ENCODE measurements around the gene NUP93. TPM values are rescaled to one million over a fixed set of nuclear protein-coding genes. Genes with fewer than 3 reads are reported as not detected.

Gene NUP93
- total and polyA plus RNA-seq, 2 donors (not counting 3 experiments of a cell fraction or from before 2014, with no cell fraction given), result 62.3 to 124 TPM

DNA sequence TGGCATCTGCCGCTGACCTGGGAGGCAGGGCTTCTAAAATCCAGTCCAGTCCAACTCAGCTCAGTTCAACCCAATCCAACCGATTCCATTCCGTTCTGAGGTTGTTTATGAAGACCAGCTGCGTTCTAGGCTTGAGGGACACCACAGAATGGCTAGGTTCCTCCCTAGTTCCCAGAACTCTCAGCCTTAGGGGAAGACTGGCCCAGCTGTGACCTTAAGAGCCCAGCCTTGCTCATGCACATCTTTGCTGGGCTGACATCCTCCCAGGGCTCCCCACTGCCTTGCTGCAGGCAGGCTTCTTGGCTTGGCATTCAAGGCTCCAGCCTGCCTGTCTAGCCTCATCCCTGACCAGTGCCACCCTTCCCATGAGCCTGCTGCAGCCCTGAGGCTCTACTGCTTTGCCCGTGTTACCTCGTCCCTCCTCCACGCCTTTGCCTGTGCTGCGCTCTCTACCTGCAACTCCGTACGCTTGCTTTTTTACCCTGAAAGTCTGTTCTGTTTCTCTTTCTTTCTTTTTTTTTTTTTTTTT is 143.0 kb downstream of the NUP93 start:
- CTCF ChIA-PET, result no interaction called here
- Histone ChIP-seq H3K4me1 (ENCODE audit: control insufficient read depth, extremely low read depth, insufficient read depth, low read length) (no peaks in the 10 kb centered on the region), H2AFZ (ENCODE audit: low read depth, low read length) (no peak overlapping the region), H3K9me3 (replicated peaks; ENCODE audit: control insufficient read depth, insufficient read depth, low read length) (no peaks in the 10 kb centered on the region), H3K9ac (replicated peaks; ENCODE audit: extremely low read depth, insufficient read depth, low read length) (no peak overlapping the region), H3K27ac (ENCODE audit: insufficient read depth, low read depth, low read length) (no peak overlapping the region), H4K20me1 (replicated peaks; ENCODE audit: control insufficient read depth, extremely low read depth, insufficient read depth, low read length) (no peaks in the 10 kb centered on the region), H3K4me3 (replicated peaks in 1 of 3; ENCODE audit: insufficient read depth in 1 of 3, low read depth in 1 of 3, low read length in 3 of 3) (no peak overlapping the region), H3K4me2 (ENCODE audit: insufficient read depth, low read length) (no peak overlapping the region), H3K79me2 (ENCODE audit: control insufficient read depth, insufficient read depth, low read length) (no peaks in the 10 kb centered on the region), H3K27me3 (ENCODE audit: control insufficient read depth in 2 of 2, insufficient read depth in 2 of 2, low read length in 2 of 2) (no peaks in the 10 kb centered on the region), H3K9me1 (replicated peaks; ENCODE audit: control insufficient read depth, extremely low read depth, insufficient read depth, low read length) (no peaks in the 10 kb centered on the region), H3K36me3 (ENCODE audit: control insufficient read depth in 2 of 2, extremely low read depth in 1 of 2, insufficient read depth in 2 of 2, low read length in 2 of 2) (no peaks in the 10 kb centered on the region)
- DNase-seq (ENCODE audit: low read depth, low spot score) (no peak), FAIRE-seq (no peak)
- POLR2A ChIA-PET, result no interaction called here
- no TSS peak for BruUV-seq (replicated peaks)
- intact Hi-C loops (cut with micrococcal nuclease) (no loop called here), dilution Hi-C loops (cut with MboI; ENCODE audit: extremely low pct_ligation_motif_present, low sequenced_read_pairs) (no loop called here)
- TF ChIP-seq, protein P1, sequence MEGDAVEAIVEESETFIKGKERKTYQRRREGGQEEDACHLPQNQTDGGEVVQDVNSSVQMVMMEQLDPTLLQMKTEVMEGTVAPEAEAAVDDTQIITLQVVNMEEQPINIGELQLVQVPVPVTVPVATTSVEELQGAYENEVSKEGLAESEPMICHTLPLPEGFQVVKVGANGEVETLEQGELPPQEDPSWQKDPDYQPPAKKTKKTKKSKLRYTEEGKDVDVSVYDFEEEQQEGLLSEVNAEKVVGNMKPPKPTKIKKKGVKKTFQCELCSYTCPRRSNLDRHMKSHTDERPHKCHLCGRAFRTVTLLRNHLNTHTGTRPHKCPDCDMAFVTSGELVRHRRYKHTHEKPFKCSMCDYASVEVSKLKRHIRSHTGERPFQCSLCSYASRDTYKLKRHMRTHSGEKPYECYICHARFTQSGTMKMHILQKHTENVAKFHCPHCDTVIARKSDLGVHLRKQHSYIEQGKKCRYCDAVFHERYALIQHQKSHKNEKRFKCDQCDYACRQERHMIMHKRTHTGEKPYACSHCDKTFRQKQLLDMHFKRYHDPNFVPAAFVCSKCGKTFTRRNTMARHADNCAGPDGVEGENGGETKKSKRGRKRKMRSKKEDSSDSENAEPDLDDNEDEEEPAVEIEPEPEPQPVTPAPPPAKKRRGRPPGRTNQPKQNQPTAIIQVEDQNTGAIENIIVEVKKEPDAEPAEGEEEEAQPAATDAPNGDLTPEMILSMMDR (IDR thresholded peaks at IDR 0.05; ENCODE audit: extremely low read depth in 1 of 2, insufficient read depth in 1 of 2, low read depth in 1 of 2, low read length in 2 of 2), result no peak
- TF ChIP-seq EZH2 (IDR thresholded peaks at IDR 0.05; ENCODE audit: borderline replicate concordance, low read depth, low read length, severe bottlenecking), result no peak
- TF ChIP-seq FOS (IDR thresholded peaks at IDR 0.05; ENCODE audit: borderline replicate concordance, insufficient read depth, low read length), result no peak
- no peak for TF ChIP-seq JUN (IDR thresholded peaks at IDR 0.05; ENCODE audit: borderline replicate concordance, insufficient read depth, insufficient read length, low read depth)
- TF ChIP-seq POLR2AphosphoS5 (IDR thresholded peaks at IDR 0.05; ENCODE audit: insufficient read depth, low read depth, low read length), result no peak
- TF ChIP-seq MYC (IDR thresholded peaks at IDR 0.05; ENCODE audit: low read depth, low read length), result no peak
- TF ChIP-seq GATA2 (IDR thresholded peaks at IDR 0.05; ENCODE audit: insufficient read depth, insufficient read length, low read depth, low read length), result no peak
- TF ChIP-seq, protein P2, sequence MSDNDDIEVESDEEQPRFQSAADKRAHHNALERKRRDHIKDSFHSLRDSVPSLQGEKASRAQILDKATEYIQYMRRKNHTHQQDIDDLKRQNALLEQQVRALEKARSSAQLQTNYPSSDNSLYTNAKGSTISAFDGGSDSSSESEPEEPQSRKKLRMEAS (IDR thresholded peaks at IDR 0.05; ENCODE audit: insufficient read depth, insufficient read length), result no peak
- no peak for TF ChIP-seq POLR2A (IDR thresholded peaks at IDR 0.05; ENCODE audit: low read depth, low read length)
